ENCODE measurements around the gene NCOA1. TPM values are rescaled to one million over a fixed set of nuclear protein-coding genes. Genes with fewer than 3 reads are reported as not detected.

NCOA1 gene
- total and polyA plus RNA-seq, 7 donors, result 12.8 to 78.1 (median 44.2) TPM

DNA sequence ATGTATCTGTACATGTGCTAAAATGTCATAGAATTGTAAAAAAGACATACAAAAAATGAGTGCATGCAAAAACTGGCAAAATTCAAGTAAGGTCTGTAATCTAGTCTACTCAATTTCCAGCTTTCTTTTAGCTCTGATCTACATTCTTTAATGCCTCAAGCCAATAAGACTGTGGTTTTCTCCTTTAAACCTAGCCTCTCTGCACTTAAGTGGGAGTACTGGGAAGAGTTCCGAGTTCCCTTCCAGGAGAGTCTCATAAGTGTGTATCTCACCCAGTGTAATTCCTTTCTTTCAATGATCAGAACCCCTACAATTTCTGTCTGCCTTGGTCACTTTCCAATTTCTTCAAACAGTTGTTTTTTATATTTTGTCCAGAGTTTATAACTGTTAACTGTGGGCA lies 152.0 kb downstream of the NCOA1 start:
- DNase-seq (no peak), ATAC-seq (no peak)
- Histone ChIP-seq H3K27me3 (ENCODE audit: insufficient read depth in 3 of 3, low read length in 2 of 3) (no peaks in the 10 kb centered on the region), H3K9me3 (no peaks in the 10 kb centered on the region), H3K27ac (no peak overlapping the region), H3K4me3 (no peak overlapping the region), H3K4me1 (peaks cover 4% of the 10 kb centered on the region), H3K36me3 (ENCODE audit: insufficient read depth in 1 of 2, low read depth in 1 of 2) (peaks cover 0 to 9% of the 10 kb centered on the region in 2 donors)
- 80 to 89% (median 86%) methylated on average over 1 of the region's 1 CpG for WGBS, 3 donors
- TF ChIP-seq, protein P1, sequence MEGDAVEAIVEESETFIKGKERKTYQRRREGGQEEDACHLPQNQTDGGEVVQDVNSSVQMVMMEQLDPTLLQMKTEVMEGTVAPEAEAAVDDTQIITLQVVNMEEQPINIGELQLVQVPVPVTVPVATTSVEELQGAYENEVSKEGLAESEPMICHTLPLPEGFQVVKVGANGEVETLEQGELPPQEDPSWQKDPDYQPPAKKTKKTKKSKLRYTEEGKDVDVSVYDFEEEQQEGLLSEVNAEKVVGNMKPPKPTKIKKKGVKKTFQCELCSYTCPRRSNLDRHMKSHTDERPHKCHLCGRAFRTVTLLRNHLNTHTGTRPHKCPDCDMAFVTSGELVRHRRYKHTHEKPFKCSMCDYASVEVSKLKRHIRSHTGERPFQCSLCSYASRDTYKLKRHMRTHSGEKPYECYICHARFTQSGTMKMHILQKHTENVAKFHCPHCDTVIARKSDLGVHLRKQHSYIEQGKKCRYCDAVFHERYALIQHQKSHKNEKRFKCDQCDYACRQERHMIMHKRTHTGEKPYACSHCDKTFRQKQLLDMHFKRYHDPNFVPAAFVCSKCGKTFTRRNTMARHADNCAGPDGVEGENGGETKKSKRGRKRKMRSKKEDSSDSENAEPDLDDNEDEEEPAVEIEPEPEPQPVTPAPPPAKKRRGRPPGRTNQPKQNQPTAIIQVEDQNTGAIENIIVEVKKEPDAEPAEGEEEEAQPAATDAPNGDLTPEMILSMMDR (IDR thresholded peaks at IDR 0.05), result no peak
- intact Hi-C loops (cut with DNase I), result no loop called here

DNA sequence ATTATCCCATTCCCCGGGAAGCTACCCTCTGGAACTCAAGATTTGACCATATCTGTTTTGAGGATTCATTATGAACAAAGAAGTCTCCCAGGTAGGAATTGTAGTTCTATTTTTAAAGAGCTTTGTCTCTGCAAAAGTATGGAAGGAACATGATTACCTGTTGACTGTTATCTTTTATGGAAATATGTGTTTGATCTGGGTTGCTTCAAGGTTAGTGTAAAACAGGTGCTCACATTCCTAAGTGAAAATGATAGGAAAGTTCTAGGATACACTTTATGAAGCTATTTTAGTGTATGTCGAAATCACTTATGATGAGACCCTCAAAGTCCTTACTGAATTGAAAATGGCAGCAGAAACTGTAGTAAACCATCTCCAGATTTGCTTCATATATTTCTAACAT lies 153.0 kb downstream of the NCOA1 start:
- Histone ChIP-seq H3K4me1 (peaks cover 4% of the 10 kb centered on the region), H3K27me3 (ENCODE audit: insufficient read depth in 3 of 3, low read length in 2 of 3) (no peaks in the 10 kb centered on the region), H3K27ac (no peak overlapping the region), H3K4me3 (no peak overlapping the region), H3K9me3 (no peaks in the 10 kb centered on the region), H3K36me3 (ENCODE audit: insufficient read depth in 1 of 2, low read depth in 1 of 2) (peaks cover 0 to 9% of the 10 kb centered on the region in 2 donors)
- no peak for ATAC-seq
- TF ChIP-seq, protein P1 (IDR thresholded peaks at IDR 0.05), result no peak
- intact Hi-C loops (cut with DNase I), result no loop called here
- WGBS, 3 donors, result 94 to 99% (median 95%) methylated on average over 2 of the region's 2 CpGs
- DNase-seq, result no peak

DNA sequence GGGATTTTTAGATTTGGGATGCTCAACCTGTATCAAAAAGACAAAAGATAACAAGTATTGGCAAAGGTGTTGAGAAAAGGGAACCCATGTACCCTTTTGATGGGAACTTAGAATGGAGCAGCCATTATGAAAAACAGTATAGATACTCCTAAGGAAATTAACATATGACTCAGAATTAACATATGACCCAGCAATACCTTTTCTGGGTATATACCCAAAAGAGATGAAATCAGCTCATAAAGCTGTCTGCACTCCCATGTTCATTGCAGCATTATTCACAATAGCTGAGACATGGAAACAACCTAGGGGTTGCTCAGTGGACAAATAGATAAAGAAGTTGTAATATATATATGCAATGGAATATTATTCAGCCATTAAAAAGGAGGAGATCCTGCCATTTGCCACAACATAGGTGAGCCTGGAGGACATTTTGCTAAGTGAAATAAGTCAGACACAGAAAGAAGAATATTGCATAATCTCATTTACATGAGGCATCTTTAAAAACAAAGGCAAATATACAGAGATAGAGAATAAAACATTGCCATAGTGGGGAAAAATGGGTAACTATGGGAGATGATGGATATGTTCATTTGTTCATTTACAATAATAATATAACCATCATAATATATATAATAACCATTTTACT lies 160.1 kb downstream of the NCOA1 start:
- Histone ChIP-seq H3K36me3 (ENCODE audit: insufficient read depth in 1 of 2, low read depth in 1 of 2) (peaks cover 0 to 2% of the 10 kb centered on the region in 2 donors), H3K27ac (no peak overlapping the region), H3K27me3 (ENCODE audit: insufficient read depth in 3 of 3, low read length in 2 of 3) (no peaks in the 10 kb centered on the region), H3K4me1 (peaks cover 20% of the 10 kb centered on the region), H3K4me3 (no peak overlapping the region), H3K9me3 (no peaks in the 10 kb centered on the region)
- no peak for ATAC-seq
- intact Hi-C loops (cut with DNase I), result no loop called here
- TF ChIP-seq, protein P1 (IDR thresholded peaks at IDR 0.05), result no peak
- DNase-seq, result no peak

DNA sequence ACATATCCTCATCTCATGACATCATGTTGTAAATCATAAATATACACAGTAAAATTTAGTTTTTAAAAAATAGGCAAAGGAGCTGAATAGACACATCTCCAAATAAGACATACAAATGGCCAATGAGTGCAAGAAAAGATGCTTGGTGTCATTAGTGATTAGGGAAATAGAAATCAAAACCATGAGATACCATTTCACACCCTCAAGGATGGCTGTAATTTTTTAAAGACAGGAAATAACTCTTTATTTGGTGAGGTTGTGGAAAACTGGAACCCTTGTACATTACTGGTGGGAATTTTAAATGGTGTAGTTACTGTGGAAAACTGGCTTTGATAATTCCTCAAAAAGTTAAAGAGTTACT lies 160.6 kb downstream of the NCOA1 start:
- no peaks in the 10 kb centered on the region for H3K9me3 ChIP-seq
- no peak for DNase-seq
- intact Hi-C loops (cut with DNase I), result no loop called here
- peak overlapping the region; percentile 68 for H3K27ac ChIP-seq
- no peak for ATAC-seq
- no peak overlapping the region for H3K4me3 ChIP-seq
- H3K27me3 ChIP-seq (ENCODE audit: insufficient read depth in 3 of 3, low read length in 2 of 3), result no peaks in the 10 kb centered on the region
- TF ChIP-seq, protein P1 (IDR thresholded peaks at IDR 0.05), result no peak
- no peaks in the 10 kb centered on the region for H3K36me3 ChIP-seq (ENCODE audit: insufficient read depth in 1 of 2, low read depth in 1 of 2)
- peaks cover 26% of the 10 kb centered on the region for H3K4me1 ChIP-seq
